ENCODE measurements around the gene HLCS. TPM values are rescaled to one million over a fixed set of nuclear protein-coding genes. Genes with fewer than 3 reads are reported as not detected.

HLCS gene
- total and polyA plus RNA-seq, 2 experiments from 2014 or later: 12.4 to 20.1 TPM

GRCh38 chr21:36719614-36720013 lies 246.9 kb downstream of the HLCS start:
- no peak for DNase-seq (ENCODE audit: low read depth in 1 of 2, low spot score in 1 of 2)
- no peaks in the 10 kb centered on the region for H3K36me3 ChIP-seq
- no peaks in the 10 kb centered on the region for H3K4me1 ChIP-seq (ENCODE audit: low read depth)
- peaks cover 74% of the 10 kb centered on the region for H3K27me3 ChIP-seq
- H3K9me3 ChIP-seq (ENCODE audit: low read depth): no peaks in the 10 kb centered on the region
- no peak for TF ChIP-seq CTCF (IDR thresholded peaks at IDR 0.05; ENCODE audit: low read depth, low read length)
- no peak overlapping the region for H3K4me3 ChIP-seq
- H3K27ac ChIP-seq: no peak overlapping the region

- Histone ChIP-seq H3K4me3 (no peak overlapping the region), H3K36me3 (no peaks in the 10 kb centered on the region), H3K27me3 (peaks cover 80% of the 10 kb centered on the region), H3K4me1 (ENCODE audit: low read depth) (no peaks in the 10 kb centered on the region), H3K27ac (no peak overlapping the region), H3K9me3 (ENCODE audit: low read depth) (no peaks in the 10 kb centered on the region)
- no peak for TF ChIP-seq CTCF (IDR thresholded peaks at IDR 0.05; ENCODE audit: low read depth, low read length)
- DNase-seq (ENCODE audit: low read depth in 1 of 2, low spot score in 1 of 2): no peak
Measured at GRCh38 chr21:36718951-36719501, 247.4 kb downstream of the HLCS start.

GRCh38 chr21:36717976-36718375 lies 248.5 kb downstream of the HLCS start:
- TF ChIP-seq CTCF (IDR thresholded peaks at IDR 0.05; ENCODE audit: low read depth, low read length): no peak
- Histone ChIP-seq H3K9me3 (ENCODE audit: low read depth) (no peaks in the 10 kb centered on the region), H3K27ac (no peak overlapping the region), H3K4me3 (no peak overlapping the region), H3K4me1 (ENCODE audit: low read depth) (no peaks in the 10 kb centered on the region), H3K27me3 (peaks cover 86% of the 10 kb centered on the region), H3K36me3 (no peaks in the 10 kb centered on the region)
- DNase-seq (ENCODE audit: low read depth in 1 of 2, low spot score in 1 of 2): no peak

- peaks cover 95% of the 10 kb centered on the region for H3K27me3 ChIP-seq
Measured at GRCh38 chr21:36716836-36717235, 249.6 kb downstream of the HLCS start.

GRCh38 chr21:36716387-36716786 lies 250.1 kb downstream of the HLCS start:
- Histone ChIP-seq H3K4me3 (no peak overlapping the region), H3K27ac (no peak overlapping the region), H3K27me3 (peaks cover 95% of the 10 kb centered on the region), H3K4me1 (ENCODE audit: low read depth) (no peaks in the 10 kb centered on the region), H3K36me3 (no peaks in the 10 kb centered on the region), H3K9me3 (ENCODE audit: low read depth) (no peaks in the 10 kb centered on the region)
- no peak for DNase-seq (ENCODE audit: low read depth in 1 of 2, low spot score in 1 of 2)
- no peak for TF ChIP-seq CTCF (IDR thresholded peaks at IDR 0.05; ENCODE audit: low read depth, low read length)

More at GRCh38 chr21:36716836-36717235, 249.6 kb downstream of the HLCS start:
- TF ChIP-seq CTCF (IDR thresholded peaks at IDR 0.05; ENCODE audit: low read depth, low read length): no peak
- Histone ChIP-seq H3K4me1 (ENCODE audit: low read depth) (no peaks in the 10 kb centered on the region), H3K27ac (no peak overlapping the region), H3K4me3 (no peak overlapping the region), H3K9me3 (ENCODE audit: low read depth) (no peaks in the 10 kb centered on the region), H3K36me3 (no peaks in the 10 kb centered on the region)
- DNase-seq (ENCODE audit: low read depth in 1 of 2, low spot score in 1 of 2): no peak
